ENCODE results near the gene SULT1A3. TPM values are rescaled to one million over a fixed set of nuclear protein-coding genes. Genes with fewer than 3 reads are reported as not detected.

SULT1A3 gene
- 5.6 to 13.9 TPM (median 9.3 TPM) in 5 replicates for total RNA-seq (2022; extraction: Qiagen RNA extraction; ENCODE audit: low read depth)

DNA sequence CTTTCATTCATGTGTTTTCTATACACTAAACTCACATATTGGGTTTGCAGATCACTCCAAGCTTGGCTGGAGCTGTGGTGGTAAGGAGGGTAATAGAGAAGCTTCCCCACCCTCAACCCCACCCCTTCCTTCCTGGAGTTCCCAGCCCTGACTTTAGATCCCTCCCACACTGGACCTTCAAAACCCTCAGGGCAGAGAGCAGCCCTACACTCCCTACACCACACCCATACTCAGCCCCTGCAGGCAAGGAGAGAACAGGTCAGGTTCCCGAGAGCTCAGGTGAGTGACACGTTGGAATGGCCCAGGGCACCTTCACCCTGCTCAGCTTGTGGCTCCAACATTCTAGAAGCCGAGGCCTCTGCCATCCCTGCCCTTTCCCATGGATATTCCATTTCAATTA, at the start of gene SULT1A3:
TSS of gene SULT1A3 (plus strand) at position 207 of the 400 bp plus-strand sequence. CDS start 1,474 bp downstream, outside the sequence.

DNA sequence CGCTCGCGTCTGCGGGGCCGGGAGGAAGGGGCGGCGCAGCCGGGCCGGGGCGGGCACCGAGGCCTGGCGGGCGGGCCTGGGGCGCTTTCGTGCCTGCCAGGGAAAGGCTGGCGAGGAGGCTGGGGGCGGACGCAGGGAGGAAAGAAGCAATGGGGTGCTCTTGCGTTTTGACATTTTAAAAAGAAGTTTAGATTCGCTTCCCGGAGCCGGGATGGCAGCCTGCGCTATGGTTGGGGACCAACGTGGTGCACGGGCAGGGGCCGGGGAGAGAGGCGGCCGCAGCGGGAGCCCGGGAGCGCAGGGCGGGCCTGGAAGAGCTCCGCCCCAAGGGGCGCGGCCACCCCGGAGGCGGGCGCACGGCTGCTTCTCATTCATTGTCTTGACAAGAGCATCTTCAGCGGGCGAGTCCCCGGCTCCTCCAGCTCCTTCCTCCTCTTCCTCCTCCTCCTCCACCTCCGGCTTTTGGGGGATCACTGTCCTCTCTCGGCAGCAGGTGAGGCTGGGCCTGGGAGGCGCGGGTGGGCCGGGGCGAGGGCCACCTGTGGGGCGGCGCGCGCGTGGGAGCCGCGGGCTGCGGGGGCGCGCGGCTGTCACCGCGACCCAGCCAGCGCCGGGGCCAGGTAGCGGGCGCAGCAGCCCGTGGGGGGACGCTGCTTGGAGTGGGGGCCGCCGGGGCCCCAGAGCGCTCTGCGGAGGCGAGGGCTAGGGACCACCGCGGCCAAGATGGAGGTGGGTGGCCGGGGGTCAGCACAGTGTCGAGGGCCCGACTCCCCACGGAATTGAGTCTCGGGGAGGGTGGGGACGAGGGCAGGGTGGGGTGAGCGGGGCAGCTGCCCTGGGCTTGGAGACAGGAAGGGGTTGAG, 15.6 kb upstream of the SULT1A3 start, which contains the start of gene CORO1A:
TSS of gene CORO1A (plus strand) at position 370 of the 863 bp plus-strand sequence. CDS start 1,608 bp downstream, outside the sequence.

DNA sequence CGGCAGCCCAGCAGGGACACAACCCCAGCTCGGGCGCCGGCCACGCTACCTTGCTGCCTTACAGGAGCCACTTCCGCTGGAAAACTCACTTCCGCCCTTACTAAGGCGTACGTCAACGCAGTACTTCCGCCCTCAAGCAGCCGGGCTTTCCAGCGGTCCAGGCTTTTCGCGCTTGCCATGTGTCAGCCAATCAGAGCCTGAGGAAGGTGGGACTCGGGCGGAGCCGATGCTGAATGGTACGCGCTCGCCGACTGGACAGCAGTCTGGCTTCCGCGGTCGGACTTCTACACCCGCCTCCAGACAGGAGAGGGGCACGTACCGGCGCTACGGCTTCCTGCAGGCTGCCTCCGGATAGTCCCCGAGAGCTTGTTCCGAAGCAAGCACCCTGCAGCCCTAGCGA, 5.4 kb upstream of the SULT1A3 start, which contains the start of the genes BOLA2B and SLX1A:
TSS of gene BOLA2B (minus strand) at position 52 of the 400 bp plus-strand sequence. CDS start 71 bp downstream, outside the sequence.
TSS of gene SLX1A (plus strand) at position 261 of the 400 bp plus-strand sequence. CDS start 210 bp downstream, outside the sequence.

DNA sequence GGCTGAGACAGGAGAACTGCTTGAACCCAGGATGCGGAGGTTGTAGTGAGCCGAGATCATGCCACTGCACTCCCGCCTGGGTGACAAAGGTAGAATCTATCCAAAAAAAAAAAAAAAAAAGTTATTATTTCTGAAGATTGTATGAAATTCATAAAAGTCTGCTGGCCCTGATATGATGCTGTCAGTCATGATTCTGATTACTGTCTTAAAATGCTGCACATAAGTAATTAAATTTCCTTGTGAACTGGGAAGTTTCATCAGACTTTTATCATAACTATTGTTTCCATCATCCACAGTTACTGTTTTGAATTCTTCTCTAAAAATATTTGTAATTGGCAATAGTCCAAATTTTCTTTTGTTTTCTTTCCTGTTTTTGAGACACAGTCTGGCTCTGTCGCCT, 49.3 kb downstream of the SULT1A3 start, which contains the start of gene NPIPB13:
TSS of gene NPIPB13 (minus strand) at position 101 of the 400 bp plus-strand sequence. CDS start 2,906 bp downstream, outside the sequence.

Other genes starting within 250 kb of the SULT1A3 start
- gene TMEM219, start 237.2 kb upstream of the SULT1A3 start, total RNA-seq (2022; extraction: Qiagen RNA extraction; ENCODE audit: low read depth): 91.6 to 102 TPM (median 95.7 TPM) in 5 replicates
- 31.2 to 38.4 TPM (median 34.6 TPM) in 5 replicates for gene TAOK2, start 225.4 kb upstream of the SULT1A3 start, total RNA-seq (2022; extraction: Qiagen RNA extraction; ENCODE audit: low read depth)
- gene HIRIP3, start 203.6 kb upstream of the SULT1A3 start, total RNA-seq (2022; extraction: Qiagen RNA extraction; ENCODE audit: low read depth): 13.2 to 17.1 TPM (median 14.0 TPM) in 5 replicates
- gene INO80E, start 203.0 kb upstream of the SULT1A3 start, total RNA-seq (2022; extraction: Qiagen RNA extraction; ENCODE audit: low read depth): 99.8 to 115 TPM (median 105 TPM) in 5 replicates
- 1.5 to 3.0 TPM (median 2.6 TPM) in 5 replicates for gene DOC2A, start 188.2 kb upstream of the SULT1A3 start, total RNA-seq (2022; extraction: Qiagen RNA extraction; ENCODE audit: low read depth)
- gene C16orf92, start 176.1 kb upstream of the SULT1A3 start, total RNA-seq (2022; extraction: Qiagen RNA extraction; ENCODE audit: low read depth): not detected in 5 replicates
- gene TLCD3B, start 168.0 kb upstream of the SULT1A3 start, total RNA-seq (2022; extraction: Qiagen RNA extraction; ENCODE audit: low read depth): 0.31 to 0.68 TPM (median 0.43 TPM) in 5 replicates
- gene ALDOA, start 133.5 kb upstream of the SULT1A3 start, total RNA-seq (2022; extraction: Qiagen RNA extraction; ENCODE audit: low read depth): 1,690 to 2,030 TPM (median 1,847 TPM) in 5 replicates
- gene PPP4C, start 123.3 kb upstream of the SULT1A3 start, total RNA-seq (2022; extraction: Qiagen RNA extraction; ENCODE audit: low read depth): 123 to 149 TPM (median 135 TPM) in 5 replicates
- gene TBX6, start 107.3 kb upstream of the SULT1A3 start, total RNA-seq (2022; extraction: Qiagen RNA extraction; ENCODE audit: low read depth): 0.20 to 0.45 TPM (median 0.25 TPM) in 5 replicates
- gene YPEL3, start 103.0 kb upstream of the SULT1A3 start, total RNA-seq (2022; extraction: Qiagen RNA extraction; ENCODE audit: low read depth): 6.7 to 11.1 TPM (median 8.9 TPM) in 5 replicates
- 1.5 to 2.8 TPM (median 2.0 TPM) in 5 replicates for gene GDPD3, start 85.7 kb upstream of the SULT1A3 start, total RNA-seq (2022; extraction: Qiagen RNA extraction; ENCODE audit: low read depth)
- 33.7 to 37.8 TPM (median 36.7 TPM) in 5 replicates for gene MAPK3, start 76.0 kb upstream of the SULT1A3 start, total RNA-seq (2022; extraction: Qiagen RNA extraction; ENCODE audit: low read depth)
- 2.9 to 4.0 TPM (median 3.5 TPM) in 5 replicates for gene CORO1A, start 15.7 kb upstream of the SULT1A3 start, total RNA-seq (2022; extraction: Qiagen RNA extraction; ENCODE audit: low read depth)
- 163 to 214 TPM (median 202 TPM) in 5 replicates for gene BOLA2B, start 5.6 kb upstream of the SULT1A3 start, total RNA-seq (2022; extraction: Qiagen RNA extraction; ENCODE audit: low read depth)
- gene SLX1A, start 5.4 kb upstream of the SULT1A3 start, total RNA-seq (2022; extraction: Qiagen RNA extraction; ENCODE audit: low read depth): 6.8 to 22.9 TPM (median 9.4 TPM) in 5 replicates
- 0.66 to 3.2 TPM (median 3.0 TPM) in 5 replicates for gene NPIPB13, start 49.2 kb downstream of the SULT1A3 start, total RNA-seq (2022; extraction: Qiagen RNA extraction; ENCODE audit: low read depth)
- gene CD2BP2, start 156.1 kb downstream of the SULT1A3 start, total RNA-seq (2022; extraction: Qiagen RNA extraction; ENCODE audit: low read depth): 64.0 to 69.6 TPM (median 67.1 TPM) in 5 replicates
- gene TBC1D10B, start 171.2 kb downstream of the SULT1A3 start, total RNA-seq (2022; extraction: Qiagen RNA extraction; ENCODE audit: low read depth): 26.5 to 36.6 TPM (median 31.8 TPM) in 5 replicates
- 0.46 to 0.63 TPM (median 0.54 TPM) in 3 of 5 replicates, not detected in the others for gene MYL11, start 175.5 kb downstream of the SULT1A3 start, total RNA-seq (2022; extraction: Qiagen RNA extraction; ENCODE audit: low read depth)
- 1.4 to 2.2 TPM (median 1.7 TPM) in 5 replicates for gene SEPTIN1, start 183.3 kb downstream of the SULT1A3 start, total RNA-seq (2022; extraction: Qiagen RNA extraction; ENCODE audit: low read depth)
- 11.9 to 12.9 TPM (median 12.4 TPM) in 5 replicates for gene ZNF48, start 196.2 kb downstream of the SULT1A3 start, total RNA-seq (2022; extraction: Qiagen RNA extraction; ENCODE audit: low read depth)
- 3.7 to 6.2 TPM (median 5.4 TPM) in 5 replicates for gene ZNF771, start 208.4 kb downstream of the SULT1A3 start, total RNA-seq (2022; extraction: Qiagen RNA extraction; ENCODE audit: low read depth)
- 115 to 143 TPM (median 137 TPM) in 5 replicates for gene DCTPP1, start 230.8 kb downstream of the SULT1A3 start, total RNA-seq (2022; extraction: Qiagen RNA extraction; ENCODE audit: low read depth)
- 51.1 to 56.3 TPM (median 54.3 TPM) in 5 replicates for gene SEPHS2, start 246.6 kb downstream of the SULT1A3 start, total RNA-seq (2022; extraction: Qiagen RNA extraction; ENCODE audit: low read depth)